Stimulated activated CD4-positive, alpha-beta T cell treated with anti-CD3 and anti-CD28 coated beads, TNF-alpha, amount 100 ng/mL, for 4 hours (primary cell): ENCODE results near the gene NLRC3.
"Not testable (repeated sequence)": the region's sequence is repeated elsewhere in the genome, so short reads cannot be mapped to it uniquely, and the experiment has no call there.

Experiments
- DNase-seq, 3 experiments: peaks; one replicate each; pipeline ENCODE4 v3.0.0-alpha.2; 2020; ENCODE audit warnings: low read depth in 3 of 3

The NLRC3 gene, protein sequence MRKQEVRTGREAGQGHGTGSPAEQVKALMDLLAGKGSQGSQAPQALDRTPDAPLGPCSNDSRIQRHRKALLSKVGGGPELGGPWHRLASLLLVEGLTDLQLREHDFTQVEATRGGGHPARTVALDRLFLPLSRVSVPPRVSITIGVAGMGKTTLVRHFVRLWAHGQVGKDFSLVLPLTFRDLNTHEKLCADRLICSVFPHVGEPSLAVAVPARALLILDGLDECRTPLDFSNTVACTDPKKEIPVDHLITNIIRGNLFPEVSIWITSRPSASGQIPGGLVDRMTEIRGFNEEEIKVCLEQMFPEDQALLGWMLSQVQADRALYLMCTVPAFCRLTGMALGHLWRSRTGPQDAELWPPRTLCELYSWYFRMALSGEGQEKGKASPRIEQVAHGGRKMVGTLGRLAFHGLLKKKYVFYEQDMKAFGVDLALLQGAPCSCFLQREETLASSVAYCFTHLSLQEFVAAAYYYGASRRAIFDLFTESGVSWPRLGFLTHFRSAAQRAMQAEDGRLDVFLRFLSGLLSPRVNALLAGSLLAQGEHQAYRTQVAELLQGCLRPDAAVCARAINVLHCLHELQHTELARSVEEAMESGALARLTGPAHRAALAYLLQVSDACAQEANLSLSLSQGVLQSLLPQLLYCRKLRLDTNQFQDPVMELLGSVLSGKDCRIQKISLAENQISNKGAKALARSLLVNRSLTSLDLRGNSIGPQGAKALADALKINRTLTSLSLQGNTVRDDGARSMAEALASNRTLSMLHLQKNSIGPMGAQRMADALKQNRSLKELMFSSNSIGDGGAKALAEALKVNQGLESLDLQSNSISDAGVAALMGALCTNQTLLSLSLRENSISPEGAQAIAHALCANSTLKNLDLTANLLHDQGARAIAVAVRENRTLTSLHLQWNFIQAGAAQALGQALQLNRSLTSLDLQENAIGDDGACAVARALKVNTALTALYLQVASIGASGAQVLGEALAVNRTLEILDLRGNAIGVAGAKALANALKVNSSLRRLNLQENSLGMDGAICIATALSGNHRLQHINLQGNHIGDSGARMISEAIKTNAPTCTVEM

DNA sequence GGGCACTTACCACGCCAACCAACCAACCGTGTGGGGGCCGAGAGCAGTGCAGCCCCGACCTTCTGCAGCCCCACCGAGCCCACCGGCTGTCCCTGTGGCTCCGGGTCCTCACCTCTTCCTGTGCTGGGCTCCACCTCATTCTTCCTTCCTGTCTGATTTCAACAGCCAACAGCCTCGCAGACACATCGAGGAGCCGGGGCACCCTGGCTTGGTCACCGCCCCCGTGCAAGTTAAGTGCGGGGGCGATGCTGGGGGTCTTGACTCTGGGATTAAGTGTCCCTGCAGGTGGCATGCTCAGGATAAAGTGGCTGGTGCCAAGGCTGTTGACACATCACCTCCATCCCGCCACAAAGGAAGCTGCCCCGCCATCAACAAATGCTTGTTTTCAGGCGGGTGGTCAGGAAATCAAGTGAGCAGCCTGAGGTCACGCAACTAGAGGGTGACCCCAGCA lies at the start of gene NLRC3:
TSS of gene NLRC3 (minus strand) at position 102 of the 451 bp plus-strand sequence. CDS start 12,367 bp downstream, outside the sequence.
- no peak for DNase-seq

DNA sequence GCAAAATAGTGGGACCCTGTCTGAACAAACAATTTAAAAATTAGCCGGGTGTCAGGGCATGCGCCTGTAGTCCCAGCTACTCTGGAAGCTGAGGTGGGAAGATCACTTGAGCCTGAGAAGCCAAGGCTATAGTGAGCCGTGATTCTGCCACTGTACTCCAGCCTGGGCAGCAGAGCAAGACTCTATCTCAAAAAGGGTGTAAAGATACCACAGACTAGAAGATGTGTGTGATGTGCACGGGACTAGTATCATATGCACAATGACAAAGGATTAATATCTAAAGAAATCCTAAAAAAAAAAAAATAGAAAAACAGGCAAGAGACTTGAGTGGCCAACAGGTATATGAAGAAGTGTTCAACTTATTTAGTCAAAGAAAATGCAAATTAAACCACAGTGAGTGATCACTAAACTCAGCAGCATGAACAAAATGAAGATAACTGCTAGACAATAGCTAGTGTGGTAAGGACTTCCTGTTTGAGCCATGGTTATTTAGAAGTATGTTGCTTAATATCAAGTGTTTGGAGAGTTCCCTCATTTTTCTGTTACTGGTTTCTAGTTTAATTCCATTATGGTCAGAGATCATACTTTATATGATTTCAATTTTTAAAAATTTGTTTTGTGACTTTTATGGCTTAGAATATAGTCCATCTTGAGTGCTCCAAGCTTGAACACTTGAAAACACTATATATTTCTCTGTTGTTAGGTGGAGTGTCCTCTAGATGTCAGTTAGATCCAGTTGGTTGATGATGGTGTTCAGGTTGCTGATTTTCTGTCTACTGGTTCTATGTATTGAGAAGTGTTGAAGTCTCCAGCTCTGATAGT lies 48.9 kb upstream of the NLRC3 start:
- no peak for DNase-seq

DNA sequence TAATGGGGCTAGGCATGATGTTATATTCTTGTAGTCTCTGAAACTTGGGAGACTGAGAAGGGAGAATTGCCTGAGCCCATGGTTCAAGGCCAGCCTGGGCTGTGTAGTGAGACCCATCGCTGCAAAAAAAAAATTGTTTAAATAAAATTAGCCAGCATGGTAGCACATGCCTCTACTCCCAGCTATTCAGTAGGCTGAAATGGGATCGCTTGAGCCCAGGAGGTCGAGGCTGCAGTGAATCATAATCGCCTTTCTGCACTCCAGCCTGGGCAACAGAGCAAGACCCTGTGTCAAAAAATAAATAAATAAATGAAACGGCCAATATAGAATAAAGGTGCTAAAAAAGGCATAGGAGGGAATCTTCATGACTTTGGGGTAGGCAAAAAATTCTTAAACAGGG lies 48.1 kb upstream of the NLRC3 start:
- no peak for DNase-seq

DNA sequence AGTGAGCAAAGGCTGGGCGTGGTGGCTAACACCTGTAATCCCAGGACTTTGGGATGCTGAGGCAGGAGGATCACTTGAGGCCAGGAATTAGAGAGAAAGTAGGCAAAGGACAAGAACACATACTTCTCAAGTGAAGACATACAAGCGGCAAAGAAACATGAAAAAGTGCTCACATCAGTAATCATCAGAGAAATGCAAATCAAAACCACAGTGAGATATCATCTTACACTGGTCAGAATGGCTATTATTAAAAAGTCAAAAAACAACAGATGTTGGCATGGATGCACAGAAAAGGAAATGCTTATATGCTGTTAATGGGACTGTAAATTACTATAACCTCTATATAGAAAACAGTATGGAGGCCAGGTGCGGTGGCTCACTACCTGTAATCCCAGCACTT lies 46.4 kb upstream of the NLRC3 start:
- no peak for DNase-seq

DNA sequence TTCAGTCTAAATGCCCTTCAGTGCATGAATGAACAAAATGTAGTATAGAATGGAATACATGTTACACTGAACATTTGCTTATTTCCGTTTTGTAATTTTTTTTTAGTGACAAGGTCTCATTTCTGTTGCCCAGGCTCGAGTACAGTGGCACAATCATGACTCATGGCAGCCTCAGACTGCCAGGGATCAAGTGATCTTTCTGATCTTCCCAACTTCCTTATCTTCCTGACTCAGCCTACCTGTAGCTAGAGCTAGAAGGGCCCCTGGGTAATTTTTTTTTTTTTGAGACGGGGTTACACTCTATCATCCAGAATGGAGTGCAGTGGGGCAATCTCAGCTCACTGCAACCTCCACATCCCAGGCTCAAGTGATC lies 41.6 kb upstream of the NLRC3 start:
- no peak for DNase-seq

DNA sequence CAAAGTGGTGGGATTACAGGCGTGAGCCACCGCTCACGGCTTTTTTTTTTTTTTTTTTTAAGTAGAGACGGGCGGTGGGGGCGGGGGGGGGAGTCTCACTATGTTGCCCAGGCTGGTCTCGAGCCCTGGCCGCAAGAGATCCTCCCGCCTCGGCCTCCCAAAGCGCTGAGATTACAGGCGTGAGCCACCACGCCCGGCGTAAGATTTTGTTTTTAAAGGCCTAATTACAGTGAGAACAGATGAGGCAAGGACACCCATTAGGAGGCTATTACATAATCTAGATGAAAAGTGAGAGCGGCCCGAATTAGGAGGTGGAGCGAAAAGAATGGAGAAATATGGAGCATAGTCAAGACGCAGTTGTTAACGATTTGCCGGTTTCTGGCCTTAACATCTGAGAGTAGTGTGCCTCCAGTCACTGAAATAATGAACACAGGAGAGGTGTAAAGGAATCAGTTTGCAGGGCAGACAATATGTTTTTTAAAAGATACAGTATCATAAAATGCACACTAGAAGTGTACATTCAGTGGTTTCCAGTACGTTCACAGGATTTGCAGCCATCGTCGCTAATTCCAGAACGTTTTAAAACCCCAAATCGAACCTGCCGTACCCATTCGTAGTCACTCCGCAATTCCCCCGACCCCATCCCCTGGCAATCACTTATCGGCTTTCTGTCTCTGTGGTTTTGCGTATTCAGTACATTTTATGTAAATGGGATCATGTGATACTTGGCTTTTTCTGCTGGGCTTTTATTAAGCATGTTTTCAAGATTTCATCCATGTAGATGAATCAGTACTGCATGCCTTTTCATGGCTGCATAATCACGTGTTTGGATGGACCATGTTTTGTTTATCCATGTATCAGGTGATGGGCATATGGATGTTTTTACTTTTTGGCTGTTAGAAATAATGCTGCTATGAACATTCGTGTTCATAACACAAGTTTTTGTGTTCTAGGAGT lies 35.6 kb upstream of the NLRC3 start:
- no peak for DNase-seq

DNA sequence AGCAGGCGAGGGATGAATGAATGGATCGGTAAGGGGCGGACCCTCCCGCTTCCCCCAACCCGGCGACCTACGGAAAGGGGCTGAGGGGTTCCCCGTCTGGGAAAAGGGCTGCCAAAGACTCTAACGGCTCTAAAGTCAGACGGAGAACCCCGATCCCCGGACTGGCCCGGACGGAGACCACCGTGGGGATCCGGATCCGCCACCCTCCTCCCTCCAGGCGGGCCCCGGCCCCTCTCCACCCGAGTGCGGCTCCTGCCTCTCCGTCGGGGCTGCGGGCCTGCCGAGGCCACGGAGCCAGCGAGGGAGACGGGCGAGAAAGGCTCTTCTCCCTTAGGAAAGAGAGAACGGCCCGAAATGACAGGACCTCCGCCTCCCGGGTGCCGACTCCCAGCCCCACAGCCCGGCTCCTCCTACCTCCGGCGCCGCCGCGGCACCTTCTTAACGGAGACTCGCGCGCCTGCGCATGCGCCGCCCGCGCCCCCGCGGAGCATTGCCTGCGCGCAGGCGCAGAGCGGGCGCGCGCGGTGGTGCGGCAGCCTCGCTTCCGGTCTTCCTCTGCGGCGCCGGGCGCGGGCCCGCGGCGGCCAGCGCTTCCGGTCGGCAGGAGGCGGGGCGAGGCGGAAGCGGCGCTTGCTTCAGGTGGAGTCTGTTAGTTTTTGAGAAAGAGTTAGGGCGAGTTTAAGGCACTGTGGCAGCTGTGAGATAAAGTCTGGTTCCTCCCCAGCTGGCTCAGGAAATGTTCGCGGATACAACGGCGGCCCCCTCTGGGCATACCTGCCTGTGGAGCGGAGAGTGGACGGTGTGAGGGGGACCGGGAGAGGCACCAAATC lies 34.2 kb upstream of the NLRC3 start, which contains the start of gene SLX4:
TSS of gene SLX4 (minus strand) at position 461 of the 830 bp plus-strand sequence. CDS start 2,642 bp downstream, outside the sequence.
- peak; percentile 79 to 83 (median 81) for DNase-seq

DNA sequence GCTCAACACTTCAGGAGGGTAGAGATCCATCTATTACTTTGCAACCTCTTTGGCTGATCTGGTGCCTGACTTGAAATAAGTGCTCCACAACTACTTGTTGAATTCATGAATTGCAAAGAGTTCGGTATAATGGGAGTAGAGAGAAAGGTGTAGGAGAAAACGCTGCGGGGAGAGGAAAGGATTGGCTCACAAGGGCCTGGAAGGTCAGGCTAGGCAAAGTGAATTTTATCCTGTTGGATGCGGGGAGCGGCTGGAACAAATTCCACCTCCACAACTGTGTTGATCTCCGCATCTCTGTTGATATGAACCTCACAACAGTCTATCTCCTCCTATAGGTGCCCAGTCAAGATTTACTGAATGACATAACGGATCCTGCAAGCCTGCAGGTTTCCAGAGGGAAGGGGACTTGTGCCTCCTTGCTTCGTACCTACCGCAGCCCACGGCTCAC lies 33.5 kb upstream of the NLRC3 start:
- DNase-seq, result no peak

DNA sequence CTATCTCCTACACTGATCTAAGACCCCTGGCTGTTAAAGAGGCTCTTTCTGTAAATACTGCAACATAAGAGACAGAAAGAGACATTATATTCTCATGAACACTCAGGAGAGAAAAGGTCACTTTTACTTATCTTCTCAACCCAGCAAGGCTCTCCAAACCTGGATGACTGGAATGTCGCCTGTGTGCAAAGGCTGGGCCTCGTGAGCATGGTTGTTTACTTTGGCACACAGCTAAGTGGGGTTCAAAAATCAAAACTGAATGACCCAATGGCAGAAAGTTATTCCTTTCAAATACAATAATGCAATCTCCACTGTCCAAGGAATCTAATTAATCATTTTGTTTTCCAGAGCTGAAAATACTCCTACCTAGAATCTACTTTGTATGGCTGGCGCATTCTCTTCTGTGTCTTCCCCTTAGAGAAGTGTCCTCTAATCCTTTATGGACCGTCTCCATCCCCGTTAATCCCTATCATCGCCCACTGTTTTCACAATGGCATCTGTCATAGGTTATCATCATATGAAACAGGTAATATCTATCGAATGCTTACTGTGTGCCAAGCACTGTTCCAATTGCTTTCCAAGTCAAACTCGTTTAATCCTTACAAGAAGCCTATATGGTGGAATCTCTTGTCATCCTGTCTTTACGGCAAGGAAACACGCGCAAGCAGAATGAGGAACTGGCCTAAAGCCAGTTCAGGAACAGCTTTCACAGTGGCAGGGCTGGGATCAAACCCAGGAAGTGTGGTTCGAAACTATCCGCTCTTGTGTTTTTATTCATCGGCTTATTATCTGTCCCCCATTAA lies 32.9 kb upstream of the NLRC3 start:
- no peak for DNase-seq

DNA sequence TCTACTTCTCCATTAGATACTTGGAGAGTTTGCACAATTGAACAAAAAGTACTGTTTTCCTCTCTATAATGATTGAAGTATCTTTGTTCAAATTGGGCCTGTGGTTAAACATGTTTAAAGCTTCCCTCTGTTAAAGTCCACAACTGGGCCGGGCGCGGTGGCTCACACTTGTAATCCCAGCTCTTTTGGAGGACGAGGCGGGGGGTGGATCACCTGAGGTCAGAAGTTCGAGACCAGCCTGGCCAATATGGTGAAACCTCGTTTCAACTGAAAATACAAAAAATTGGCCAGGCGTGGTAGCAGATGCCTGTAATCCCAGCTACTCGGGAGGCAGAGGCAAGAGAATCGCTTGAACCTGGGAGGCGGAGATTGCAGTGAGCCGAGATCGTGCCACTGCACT lies 31.8 kb upstream of the NLRC3 start:
- not testable (repeated sequence) for DNase-seq

DNA sequence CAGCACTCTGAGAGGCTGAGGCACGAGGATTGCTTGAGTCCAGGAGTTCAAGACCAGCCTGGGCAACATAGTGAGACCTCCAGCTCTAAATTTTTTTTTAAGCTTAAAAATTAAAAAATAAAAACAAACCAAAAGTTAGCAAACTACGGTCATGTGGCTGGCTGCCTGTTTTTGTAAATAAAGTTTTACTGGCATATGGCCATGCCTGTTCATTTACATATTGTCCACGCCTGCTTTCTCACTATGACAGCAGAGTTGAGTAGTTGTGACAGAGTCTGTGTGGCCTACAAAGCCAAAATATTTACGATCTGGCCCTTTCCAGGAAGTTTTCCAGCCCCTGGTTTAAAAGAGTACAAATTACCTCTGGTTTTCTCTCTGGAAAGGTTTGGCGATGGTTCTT lies 30.9 kb upstream of the NLRC3 start:
- no peak for DNase-seq

DNA sequence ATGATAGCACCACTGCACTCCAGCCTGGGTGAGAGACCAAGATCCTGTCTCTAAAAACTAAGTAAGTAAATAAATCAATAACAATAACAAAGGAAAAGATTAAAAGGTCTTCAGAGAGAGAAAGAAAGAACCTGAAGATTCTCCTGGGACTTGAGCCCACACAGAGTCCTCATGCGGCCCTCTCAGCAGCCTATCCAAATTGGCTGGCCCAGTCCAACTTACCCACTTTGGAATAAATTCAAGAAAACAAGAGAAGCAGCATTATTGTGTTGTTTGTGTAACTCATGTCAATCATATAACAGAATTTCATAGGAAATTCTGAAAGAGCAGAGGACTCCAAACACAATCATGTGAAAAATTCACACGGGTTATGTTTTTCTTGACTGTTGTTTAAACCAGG lies 30.4 kb upstream of the NLRC3 start:
- DNase-seq, result no peak

DNA sequence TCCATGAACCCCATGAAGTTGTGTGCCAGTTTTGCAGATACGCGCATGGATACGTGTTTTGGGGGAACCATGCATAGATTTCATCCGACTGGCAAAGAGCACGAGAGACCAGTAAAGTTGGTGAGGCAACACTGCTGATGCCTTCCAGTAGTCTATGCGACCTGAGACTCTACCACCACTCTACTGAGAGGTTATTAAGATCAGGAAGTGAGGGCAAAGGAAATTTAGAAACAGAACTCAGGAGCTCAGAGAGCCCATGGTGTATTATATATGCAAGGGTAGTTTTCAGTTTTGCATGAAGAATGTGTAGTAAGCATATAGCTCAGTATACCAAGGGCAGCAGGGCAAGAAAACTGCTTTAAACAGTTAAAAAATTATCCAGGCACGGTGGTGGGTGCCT lies 30.0 kb upstream of the NLRC3 start:
- DNase-seq, result no peak

DNA sequence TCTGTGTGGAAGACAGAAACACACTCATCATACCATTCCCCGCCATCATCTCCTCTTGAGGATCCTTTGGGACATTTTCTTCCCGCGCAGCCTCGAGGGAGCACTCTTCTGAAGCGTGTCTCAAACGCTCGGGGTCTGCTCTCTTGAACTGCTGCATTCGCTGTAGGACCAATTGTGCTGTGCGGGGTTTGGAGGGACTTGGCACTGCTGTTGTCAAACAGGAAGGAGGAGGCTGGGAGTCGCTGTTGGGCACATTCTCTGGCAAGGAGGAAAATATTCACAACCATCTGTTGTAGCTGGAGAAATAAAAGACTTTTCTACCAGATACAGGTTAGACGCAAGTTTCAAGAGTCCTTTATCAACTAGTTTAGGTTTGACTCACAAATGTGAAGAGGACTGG lies 29.2 kb upstream of the NLRC3 start:
- DNase-seq, result no peak

DNA sequence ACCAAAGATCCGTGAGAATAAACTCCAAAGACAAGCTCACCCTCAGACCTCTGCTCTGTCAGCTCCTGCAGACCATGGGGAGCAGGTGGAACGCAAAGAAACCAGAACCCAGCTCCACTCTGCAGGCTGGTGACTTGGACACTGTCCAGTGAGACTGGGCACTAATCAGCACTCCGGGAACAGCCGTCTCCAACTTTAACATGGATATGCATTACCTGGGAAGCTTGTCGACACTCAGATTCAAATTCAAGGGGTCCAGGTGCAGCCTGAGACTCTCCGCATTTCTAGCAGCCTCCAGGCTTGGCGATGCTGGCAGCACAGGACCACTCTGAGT lies 25.1 kb upstream of the NLRC3 start:
- no peak for DNase-seq

DNA sequence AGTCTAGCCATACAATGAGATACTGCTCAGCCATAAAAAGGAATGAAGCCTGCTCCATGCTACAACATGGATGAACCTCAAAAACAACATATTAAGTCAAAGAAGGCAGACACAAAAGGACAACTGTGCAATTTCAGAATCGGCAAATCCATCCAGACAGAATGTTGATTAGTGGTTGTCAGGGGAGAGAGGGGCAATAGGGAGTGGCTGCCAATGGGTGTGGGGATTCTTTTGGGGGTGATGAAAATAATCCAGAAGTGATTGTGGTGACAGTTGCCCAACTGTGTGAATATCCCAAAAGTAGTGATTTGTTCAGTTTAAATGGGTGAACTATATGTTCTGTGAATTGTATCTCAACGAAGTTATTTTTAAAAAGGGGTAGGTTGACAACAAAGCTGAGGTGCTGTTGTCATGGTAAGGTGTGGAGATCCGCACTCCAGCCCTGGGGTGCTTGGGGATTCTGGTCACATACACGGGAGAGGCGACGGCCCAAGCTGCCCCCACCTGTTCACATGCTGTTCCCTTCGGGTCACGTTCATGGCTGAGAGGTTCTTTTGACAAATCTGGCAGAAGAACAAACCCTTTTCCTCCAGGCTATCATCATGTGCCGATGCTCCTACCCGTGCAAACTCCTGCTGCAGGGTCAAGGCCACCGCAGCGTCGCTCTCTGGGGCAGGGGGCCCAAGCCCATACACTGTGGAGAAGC lies 24.6 kb upstream of the NLRC3 start:
- DNase-seq, result no peak

DNA sequence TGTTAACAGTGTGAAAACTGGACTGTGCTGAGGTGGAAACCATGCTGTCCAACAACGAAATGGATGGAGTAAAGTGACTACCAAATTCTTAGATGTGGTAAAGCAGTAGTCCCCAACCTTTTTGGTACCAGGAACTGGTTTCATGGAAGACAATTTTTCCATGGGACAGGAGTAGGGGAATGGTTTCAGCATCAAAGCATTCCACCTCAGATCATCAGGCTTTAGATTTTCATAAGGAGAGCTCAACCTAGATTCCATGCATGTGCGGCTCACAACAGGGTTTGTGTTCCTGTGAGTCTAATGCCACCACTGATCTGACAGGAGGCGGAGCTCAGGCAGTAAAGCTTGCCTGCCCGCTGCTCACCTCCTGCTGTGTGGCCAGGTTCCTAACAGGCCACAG lies 22.7 kb upstream of the NLRC3 start:
- DNase-seq, result no peak

DNA sequence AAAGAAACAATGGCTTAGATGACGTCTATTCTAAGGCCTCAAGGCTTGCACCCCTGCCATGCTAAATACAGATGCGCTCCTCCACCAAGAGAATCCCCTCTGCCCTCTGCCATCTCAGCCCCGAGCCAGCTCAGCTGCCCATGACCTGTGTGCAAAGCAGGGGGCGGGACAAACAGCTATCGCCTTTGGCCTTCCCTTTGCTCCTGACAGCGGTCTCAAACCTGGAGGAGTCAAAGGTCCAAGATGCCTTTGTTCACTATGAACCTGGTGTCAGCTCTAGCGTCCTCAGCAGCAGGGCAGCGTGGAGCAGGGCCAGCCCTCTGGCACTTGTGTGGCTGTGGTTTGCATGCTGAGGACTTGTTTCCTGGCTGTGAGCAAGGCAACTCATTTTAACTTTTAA lies 21.9 kb upstream of the NLRC3 start:
- DNase-seq, result no peak
